Measurements from ENCODE around the gene GH1. TPM values are rescaled to one million over a fixed set of nuclear protein-coding genes. Genes with fewer than 3 reads are reported as not detected.

Gene GH1
- not detected in 2 replicates for total RNA-seq

GRCh38 chr17:63918789-63919305 lies at the start of gene GH1:
TSS of gene GH1 (minus strand) at chr17:63918839. CDS start at chr17:63918776, 63 bp downstream.

GRCh38 chr17:63931981-63932561 lies 13.4 kb upstream of the GH1 start, which contains the start of gene CD79B:
TSS of gene CD79B (minus strand) at chr17:63932331. CDS start at chr17:63932261, 70 bp downstream.

DNA sequence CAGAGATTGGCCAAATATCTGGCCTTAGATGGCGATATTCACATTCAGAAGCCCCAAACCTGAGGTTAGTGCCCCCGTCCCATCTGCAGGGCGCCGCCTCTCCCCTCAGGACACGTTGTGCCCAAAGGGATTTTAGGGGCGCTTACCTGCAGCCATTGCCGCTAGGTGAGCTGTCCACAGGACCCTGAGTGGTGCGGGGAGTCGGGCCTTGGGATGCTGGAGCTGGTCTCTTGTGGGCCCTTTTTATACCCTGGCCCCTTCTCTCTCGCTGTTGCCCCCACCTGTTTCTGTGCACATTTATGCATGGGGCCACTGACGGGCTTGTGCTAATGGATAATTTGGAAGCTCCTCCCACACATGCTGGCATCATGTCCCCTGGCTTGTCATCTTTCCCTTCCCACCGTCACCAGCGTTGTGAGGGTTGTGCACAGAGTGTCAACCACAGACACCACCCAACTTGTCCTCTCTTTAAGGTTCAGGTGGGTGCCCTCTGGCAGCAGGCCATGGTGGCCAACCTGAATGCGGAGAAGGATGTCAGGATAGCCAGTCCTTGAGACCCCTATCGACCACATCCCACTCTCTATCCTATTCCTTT lies 7.5 kb downstream of the GH1 start, which contains the start of gene CSHL1:
CSHL1 (minus strand) TSS at position 218 of the 595 bp plus-strand sequence; CDS start at position 156, 62 bp downstream.

DNA sequence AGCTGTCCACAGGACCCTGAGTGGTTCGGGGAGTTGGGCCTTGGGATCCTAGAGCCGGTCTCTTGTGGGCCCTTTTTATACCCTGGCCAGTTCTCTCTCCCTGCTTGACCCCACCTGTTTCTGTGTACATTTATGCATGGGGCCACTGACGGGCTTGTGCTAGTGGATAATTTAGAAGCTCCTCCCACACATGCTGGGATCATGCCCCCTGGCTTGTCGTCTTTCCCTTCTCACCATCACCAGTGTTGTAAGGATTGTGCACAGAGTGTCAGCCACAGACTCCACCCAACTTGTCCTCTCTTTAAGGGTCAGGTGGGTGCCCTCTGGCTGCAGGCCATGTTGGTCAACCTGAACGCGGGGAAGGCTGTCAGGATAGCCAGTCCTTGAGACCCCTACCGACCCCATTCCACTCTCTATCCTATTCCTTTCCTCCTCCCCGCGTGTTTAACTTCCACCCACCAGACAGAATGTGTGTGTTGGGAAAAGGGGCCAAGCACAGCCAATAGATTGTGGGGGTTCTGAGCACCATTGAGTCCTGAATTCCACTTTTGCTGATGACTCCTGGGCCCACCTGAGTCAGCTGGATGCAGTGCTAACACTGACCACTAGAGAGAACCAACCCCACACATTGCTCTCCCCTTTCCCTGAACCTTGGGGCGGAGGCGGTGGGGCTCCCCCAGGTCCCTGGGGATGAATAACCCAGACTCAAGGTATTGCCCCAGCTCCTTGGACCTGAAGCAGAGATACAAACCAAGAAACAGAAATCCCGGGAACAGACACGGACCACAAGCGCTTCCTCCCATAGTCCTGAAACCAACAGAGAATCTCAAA lies 21.9 kb downstream of the GH1 start, which contains the start of gene CSH1:
CSH1 (minus strand) TSS at position 51 of the 831 bp plus-strand sequence. CDS start 63 bp downstream, outside the sequence.

GRCh38 chr17:63881935-63882601 lies 36.6 kb downstream of the GH1 start, which contains the start of gene GH2:
TSS of gene GH2 (minus strand) at chr17:63881944. CDS start at chr17:63881801, 143 bp downstream.

DNA sequence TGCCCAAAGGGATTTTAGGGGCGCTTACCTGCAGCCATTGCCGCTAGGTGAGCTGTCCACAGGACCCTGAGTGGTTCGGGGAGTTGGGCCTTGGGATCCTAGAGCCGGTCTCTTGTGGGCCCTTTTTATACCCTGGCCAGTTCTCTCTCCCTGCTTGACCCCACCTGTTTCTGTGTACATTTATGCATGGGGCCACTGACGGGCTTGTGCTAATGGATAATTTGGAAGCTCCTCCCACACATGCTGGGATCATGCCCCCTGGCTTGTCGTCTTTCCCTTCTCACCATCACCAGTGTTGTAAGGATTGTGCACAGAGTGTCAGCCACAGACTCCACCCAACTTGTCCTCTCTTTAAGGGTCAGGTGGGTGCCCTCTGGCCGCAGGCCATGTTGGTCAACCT lies 45.1 kb downstream of the GH1 start, which contains the start of gene CSH2:
CSH2 (minus strand) TSS at position 101 of the 400 bp plus-strand sequence; CDS start at position 38, 63 bp downstream.

Small RNAs within 50 kb of the gene (small RNA-seq; reads per million reads assigned to genes)
- gene AC040958.1 (ENCODE audit: low replicate concordance) (not detected), gene AC127029.1 (ENCODE audit: low replicate concordance) (not detected), gene GH1 (ENCODE audit: low replicate concordance) (not detected)

Other genes starting within 250 kb of the GH1 start
- 9.9 and 16.6 TPM in 2 replicates for gene LIMD2, start 218.7 kb downstream of the GH1 start, total RNA-seq
- 19.3 and 35.8 TPM in 2 replicates for gene STRADA, start 177.0 kb downstream of the GH1 start, total RNA-seq
- 64.7 and 105 TPM in 2 replicates for gene CCDC47, start 145.2 kb downstream of the GH1 start, total RNA-seq
- 71.2 and 81.4 TPM in 2 replicates for gene DDX42, start 144.7 kb downstream of the GH1 start, total RNA-seq
- 41.9 and 47.3 TPM in 2 replicates for gene PSMC5, start 91.4 kb downstream of the GH1 start, total RNA-seq
- 38.5 and 71.2 TPM in 2 replicates for gene FTSJ3, start 91.2 kb downstream of the GH1 start, total RNA-seq
- 70.2 and 88.3 TPM in 2 replicates for gene SMARCD2, start 76.2 kb downstream of the GH1 start, total RNA-seq
- 0.14 TPM in 1 of 2 replicates, not detected in the other for gene CSH2, start 45.2 kb downstream of the GH1 start, total RNA-seq
- gene GH2, start 36.9 kb downstream of the GH1 start, total RNA-seq, result not detected in 2 replicates
- not detected in 2 replicates for gene CSH1, start 22.3 kb downstream of the GH1 start, total RNA-seq
- gene CSHL1, start 7.6 kb downstream of the GH1 start, total RNA-seq, result not detected in 2 replicates
- not detected in 2 replicates for gene CD79B, start 13.5 kb upstream of the GH1 start, total RNA-seq
- gene SCN4A, start 54.1 kb upstream of the GH1 start, total RNA-seq, result under 0.01 TPM in 1 of 2 replicates, not detected in the other
- 0.14 and 0.44 TPM in 2 replicates for gene PRR29, start 79.5 kb upstream of the GH1 start, total RNA-seq
- gene ICAM2, start 101.8 kb upstream of the GH1 start, total RNA-seq, result 2.4 and 2.7 TPM in 2 replicates
- 19.3 and 65.4 TPM in 2 replicates for gene ERN1, start 211.3 kb upstream of the GH1 start, total RNA-seq